OCI-LY1 (cell line): ENCODE results near the gene FBRSL1.

Experiments
- EZH2 ChIP-seq: fragments of 200-600 bp; sonication (generic), shearing (Covaris generic); IDR thresholded peaks from 2 replicates; pipeline ENCODE4 v1.8.0; 2017; ENCODE audit warnings: borderline replicate concordance, mixed run types, mild to moderate bottlenecking, antibody characterized with exemption, low read length, moderate library complexity, mixed read lengths
- TF ChIP-seq, protein P1 (sequence below): fragments of 200-600 bp; sonication (generic), shearing (Covaris generic); IDR thresholded peaks from 2 replicates; pipeline ENCODE4 v1.5.1; 2017; ENCODE audit warnings: mild to moderate bottlenecking, antibody characterized with exemption, low read length, moderate library complexity, mixed read lengths

GRCh38 chr12:132460571-132460970 is 29.4 kb upstream of the FBRSL1 start:
- TF ChIP-seq, protein P1, sequence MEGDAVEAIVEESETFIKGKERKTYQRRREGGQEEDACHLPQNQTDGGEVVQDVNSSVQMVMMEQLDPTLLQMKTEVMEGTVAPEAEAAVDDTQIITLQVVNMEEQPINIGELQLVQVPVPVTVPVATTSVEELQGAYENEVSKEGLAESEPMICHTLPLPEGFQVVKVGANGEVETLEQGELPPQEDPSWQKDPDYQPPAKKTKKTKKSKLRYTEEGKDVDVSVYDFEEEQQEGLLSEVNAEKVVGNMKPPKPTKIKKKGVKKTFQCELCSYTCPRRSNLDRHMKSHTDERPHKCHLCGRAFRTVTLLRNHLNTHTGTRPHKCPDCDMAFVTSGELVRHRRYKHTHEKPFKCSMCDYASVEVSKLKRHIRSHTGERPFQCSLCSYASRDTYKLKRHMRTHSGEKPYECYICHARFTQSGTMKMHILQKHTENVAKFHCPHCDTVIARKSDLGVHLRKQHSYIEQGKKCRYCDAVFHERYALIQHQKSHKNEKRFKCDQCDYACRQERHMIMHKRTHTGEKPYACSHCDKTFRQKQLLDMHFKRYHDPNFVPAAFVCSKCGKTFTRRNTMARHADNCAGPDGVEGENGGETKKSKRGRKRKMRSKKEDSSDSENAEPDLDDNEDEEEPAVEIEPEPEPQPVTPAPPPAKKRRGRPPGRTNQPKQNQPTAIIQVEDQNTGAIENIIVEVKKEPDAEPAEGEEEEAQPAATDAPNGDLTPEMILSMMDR: peak; percentile 49
- no peak for TF ChIP-seq EZH2
